Heart left ventricle (tissue), 16 donors: ENCODE measurements around the gene SPANXN2. TPM values are rescaled to one million over a fixed set of nuclear protein-coding genes. Genes with fewer than 3 reads are reported as not detected.

Source experiments
- ATAC-seq, 4 donors: fragments of 200-7000 bp; cut with Tn5 transposase; one replicate each; pipeline ENCODE4 v1.9.1; 2020 to 2022; ENCODE audit warnings: moderate library complexity in 4 of 4, mild to moderate bottlenecking in 3 of 4, moderate number of reproducible peaks in 1 of 4
- DNase-seq, 5 donors: peaks; one replicate each; pipeline ENCODE4 v3.0.0-alpha.2; 2020
- H3K27ac ChIP-seq, 12 donors: fragments of 200-600 bp; sonication (generic) in 4 of 12; one replicate each; pipeline versions ENCODE4 v1.5.0 to v1.8.0; 2016 to 2022; ENCODE audit warnings: mild to moderate bottlenecking in 2 of 12
- H3K27me3 ChIP-seq, 9 donors: fragments of 200-600 bp; sonication (generic) in 2 of 9; one replicate each; pipeline versions ENCODE4 v1.5.1 to v1.8.0; 2016 to 2022; ENCODE audit warnings: mild to moderate bottlenecking in 3 of 9
- H3K36me3 ChIP-seq, 9 donors: fragments of 200-600 bp; sonication (generic) in 2 of 9; one replicate each; pipeline versions ENCODE4 v1.5.0 to v1.8.0; 2018 to 2022; ENCODE audit warnings: mild to moderate bottlenecking in 2 of 9
- H3K4me1 ChIP-seq, 12 donors: fragments of 200-600 bp; sonication (generic) in 4 of 12; one replicate each; pipeline versions ENCODE4 v1.5.0 to v1.8.0; 2016 to 2022; ENCODE audit warnings: mild to moderate bottlenecking in 3 of 12
- H3K4me3 ChIP-seq, 12 donors: fragments of 200-600 bp; sonication (generic) in 4 of 12; one replicate each; pipeline versions ENCODE4 v1.5.0 to v1.8.0; 2017 to 2022; ENCODE audit warnings: mild to moderate bottlenecking in 9 of 12, moderate library complexity in 4 of 12
- H3K9me3 ChIP-seq, 12 donors: fragments of 200-600 bp; sonication (generic) in 4 of 12; one replicate each; pipeline versions ENCODE4 v1.5.0 to v1.8.0; 2016 to 2022; ENCODE audit warnings: mild to moderate bottlenecking in 1 of 12
- POLR2A ChIP-seq, 2 donors: fragments of 450-650 bp; IDR thresholded peaks; one replicate each; pipeline ENCODE4 v1.6.1; 2017; ENCODE audit warnings: antibody characterized with exemption in 2 of 2, mild to moderate bottlenecking in 2 of 2, moderate library complexity in 2 of 2
- WGBS, 4 donors: extraction: QIAGEN DNeasy Blood & Tissue Kit in 2 of 4; methylation state at CpG; one replicate each; pipeline versions ENCODE4 v1.1.5 to v1.1.7; 2013 to 2018; 5-methylcytosine and 5-hydroxymethylcytosine counted together
- intact Hi-C, 10 donors: fragments of 100-400 bp; cut with DNase I; formaldehyde crosslinking; loops; one replicate each; pipeline versions ENCODE4 v1.11.1 to v1.14.2; 2022
- polyA plus RNA-seq, 2 donors: library from polyadenylated mRNA; stranded (reverse); fragments of 200-250 nt; gene quantifications; one replicate each; pipeline ENCODE4 v1.2.3, GENCODE V29; 2013
- total RNA-seq, 9 donors: library from RNA; depleted of rRNA in 2 of 9; stranded (reverse); fragments of >200 nt in 2 of 9; fragmentation: NEBNext Ultra II Directional in 3 of 9; extraction: Animal tissue kit (Norgen Biotek cat#: 25700) in 3 of 9; gene quantifications; one replicate each; pipeline versions ENCODE4 v1.1.0 to v1.2.4, GENCODE V29; 2016 to 2023
- TF ChIP-seq, protein P1 (sequence below), 12 donors: fragments of 200-600 bp; sonication (generic) in 4 of 12; IDR thresholded peaks; one replicate each; pipeline versions ENCODE4 v1.5.0 to v1.8.0; 2018 to 2022; ENCODE audit warnings: antibody characterized with exemption in 12 of 12, mild to moderate bottlenecking in 5 of 12
- donor health status: ischemic (EF 13 %, LVEDD 7.1; RV severe dilation, severe dysfunction).
- donor health status: healthy with polysubstance abuse.
- donor health status: DM: no; HTN: yes; CAD: no.
- donor health status: DM: no; HTN: no; CAD: no.
- donor health status: ischemic (EF 25% LVEDD 6.9; RV normal size, moderate dysfunction).
- donor health status: ischemic (EF 25% LVEDD 5.7; RV mildly dilated, moderate dysfunction).
- donor health status: healthy.
- donor health status: DM: yes; HTN: yes; CAD: no.
- donor health status: ischemic (EF 35%, LVEDD 5.7; RV mildly dilated, moderate dysfunction).
- donor health status: nonischemic (EF 11% LVEDD 7.7; RV severe dilation, severe dysfunction).
- donor health status: DM: yes; HTN: yes; CAD: no.
- donor health status: PGD.
- donor health status: ischemic (EF 29% LVEDD 5.4; RV normal size, mild dysfunction).
- donor health status: nonischemic (EF 23%, LVEDD 6.1; RV moderate dilation, normal function).

Gene SPANXN2
- total and polyA plus RNA-seq, 11 donors: not detected

GRCh38 chrX:143754183-143754582 lies 33.6 kb upstream of the SPANXN2 start:
- Histone ChIP-seq H3K9me3 (no peaks in the 10 kb centered on the region), H3K4me3 (no peak overlapping the region), H3K27ac (no peak overlapping the region), H3K4me1 (no peaks in the 10 kb centered on the region), H3K36me3 (no peaks in the 10 kb centered on the region), H3K27me3 (no peaks in the 10 kb centered on the region)
- DNase-seq: no peak
- intact Hi-C loops: no loop called here
- no peak for TF ChIP-seq POLR2A (IDR thresholded peaks at IDR 0.05)
- TF ChIP-seq, protein P1, sequence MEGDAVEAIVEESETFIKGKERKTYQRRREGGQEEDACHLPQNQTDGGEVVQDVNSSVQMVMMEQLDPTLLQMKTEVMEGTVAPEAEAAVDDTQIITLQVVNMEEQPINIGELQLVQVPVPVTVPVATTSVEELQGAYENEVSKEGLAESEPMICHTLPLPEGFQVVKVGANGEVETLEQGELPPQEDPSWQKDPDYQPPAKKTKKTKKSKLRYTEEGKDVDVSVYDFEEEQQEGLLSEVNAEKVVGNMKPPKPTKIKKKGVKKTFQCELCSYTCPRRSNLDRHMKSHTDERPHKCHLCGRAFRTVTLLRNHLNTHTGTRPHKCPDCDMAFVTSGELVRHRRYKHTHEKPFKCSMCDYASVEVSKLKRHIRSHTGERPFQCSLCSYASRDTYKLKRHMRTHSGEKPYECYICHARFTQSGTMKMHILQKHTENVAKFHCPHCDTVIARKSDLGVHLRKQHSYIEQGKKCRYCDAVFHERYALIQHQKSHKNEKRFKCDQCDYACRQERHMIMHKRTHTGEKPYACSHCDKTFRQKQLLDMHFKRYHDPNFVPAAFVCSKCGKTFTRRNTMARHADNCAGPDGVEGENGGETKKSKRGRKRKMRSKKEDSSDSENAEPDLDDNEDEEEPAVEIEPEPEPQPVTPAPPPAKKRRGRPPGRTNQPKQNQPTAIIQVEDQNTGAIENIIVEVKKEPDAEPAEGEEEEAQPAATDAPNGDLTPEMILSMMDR (IDR thresholded peaks at IDR 0.05): no peak
- WGBS, 4 donors: 44 to 53% (median 48%) methylated on average over 3 of the region's 3 CpGs
- no peak for ATAC-seq

GRCh38 chrX:143733866-143734265 lies 13.3 kb upstream of the SPANXN2 start:
- H3K9me3 ChIP-seq: no peaks in the 10 kb centered on the region
- H3K4me3 ChIP-seq: no peak overlapping the region
- no peaks in the 10 kb centered on the region for H3K36me3 ChIP-seq
- no peak overlapping the region for H3K27ac ChIP-seq
- no peak for DNase-seq
- TF ChIP-seq, protein P1 (IDR thresholded peaks at IDR 0.05): no peak
- no peak for TF ChIP-seq POLR2A (IDR thresholded peaks at IDR 0.05)
- no peak for ATAC-seq
- no peaks in the 10 kb centered on the region for H3K4me1 ChIP-seq
- intact Hi-C loops: no loop called here
- H3K27me3 ChIP-seq: no peaks in the 10 kb centered on the region

DNA sequence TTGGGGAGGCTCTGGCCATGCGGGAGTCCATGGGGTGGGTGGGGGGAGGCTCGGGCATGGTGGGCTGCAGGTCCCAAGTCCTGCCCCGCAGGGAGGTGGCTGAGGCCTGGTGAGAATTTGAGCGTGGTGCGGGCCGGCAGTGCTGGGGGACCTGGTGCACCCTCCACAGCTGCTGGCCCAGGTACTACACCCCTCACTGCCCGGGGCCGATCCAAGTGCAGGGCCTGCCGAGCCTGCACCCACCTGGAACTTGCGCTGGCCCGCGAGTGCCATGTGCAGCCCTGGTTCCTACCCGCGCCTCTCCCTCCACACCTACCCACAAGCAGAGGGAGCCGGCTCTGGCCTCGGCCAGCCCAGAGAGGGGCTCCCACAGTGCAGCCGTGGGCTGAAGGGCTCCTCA lies 5.7 kb upstream of the SPANXN2 start:
- DNase-seq (no peak), ATAC-seq (no peak)
- intact Hi-C loops: no loop called here
- Histone ChIP-seq H3K27me3 (peaks cover 0 to 4% (median 0%) of the 10 kb centered on the region in 9 donors), H3K9me3 (peaks cover 0 to 14% (median 0%) of the 10 kb centered on the region in 12 donors), H3K36me3 (no peaks in the 10 kb centered on the region), H3K4me1 (no peaks in the 10 kb centered on the region), H3K4me3 (no peak overlapping the region), H3K27ac (no peak overlapping the region)
- 89 to 96% (median 93%) methylated on average over 7 to 17 of the region's 17 CpGs for WGBS, 4 donors
- TF ChIP-seq, protein P1 (IDR thresholded peaks at IDR 0.05): no peak
- no peak for TF ChIP-seq POLR2A (IDR thresholded peaks at IDR 0.05)

DNA sequence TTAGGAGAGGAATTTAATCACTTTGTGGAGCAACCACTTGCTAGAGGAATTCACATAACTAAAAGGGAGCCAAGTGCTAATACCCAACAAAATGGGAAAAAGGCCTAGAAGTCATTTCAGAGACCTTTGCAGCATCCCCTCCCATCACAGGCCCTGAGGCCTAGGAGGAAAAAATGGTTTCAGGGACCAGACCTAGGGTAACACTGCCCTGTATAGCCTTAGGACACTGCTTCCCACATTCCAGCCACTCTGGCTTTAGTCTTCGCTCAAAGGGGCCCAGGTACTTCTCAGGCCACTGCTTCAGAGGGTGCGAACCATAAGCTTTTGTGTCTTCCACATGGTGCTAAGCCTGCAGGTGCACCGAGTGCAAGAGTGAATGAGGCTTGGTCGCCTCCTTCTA lies 19.1 kb downstream of the SPANXN2 start:
- H3K36me3 ChIP-seq: no peaks in the 10 kb centered on the region
- H3K9me3 ChIP-seq: peaks cover 0 to 5% (median 0%) of the 10 kb centered on the region in 12 donors
- TF ChIP-seq POLR2A (IDR thresholded peaks at IDR 0.05): no peak
- TF ChIP-seq, protein P1 (IDR thresholded peaks at IDR 0.05): no peak
- no peak overlapping the region for H3K4me3 ChIP-seq
- H3K27me3 ChIP-seq: no peaks in the 10 kb centered on the region
- H3K4me1 ChIP-seq: no peaks in the 10 kb centered on the region
- ATAC-seq (no peak), DNase-seq (no peak)
- no peak overlapping the region for H3K27ac ChIP-seq
- 60 to 77% (median 71%) methylated on average over 4 of the region's 4 CpGs for WGBS, 4 donors
- intact Hi-C loops: no loop called here
